GM21825 (cell line): Measurements from ENCODE around the gene SLC11A1.

Source experiments
- ATAC-seq: cut with Tn5 transposase; IDR thresholded peaks from one replicate; pipeline ENCODE4 v1.9.1; 2021; ENCODE audit warnings: mild to moderate bottlenecking, moderate library complexity; ENCODE audit not compliant: unreplicated experiment

SLC11A1 gene

GRCh38 chr2:218403810-218404209, 21.7 kb downstream of the SLC11A1 start:
- no peak for ATAC-seq

- no peak for ATAC-seq
Observed at GRCh38 chr2:218404351-218405085, 22.4 kb downstream of the SLC11A1 start.

- no peak for ATAC-seq
Observed at GRCh38 chr2:218405086-218405745, 23.1 kb downstream of the SLC11A1 start.

GRCh38 chr2:218405746-218406208, 23.7 kb downstream of the SLC11A1 start:
- ATAC-seq = peak; percentile 0

GRCh38 chr2:218406209-218406948, 24.3 kb downstream of the SLC11A1 start:
- peak; percentile 82 for ATAC-seq

GRCh38 chr2:218406949-218407618, 25.0 kb downstream of the SLC11A1 start:
- ATAC-seq = peak; percentile 9

- no peak for ATAC-seq
Observed at GRCh38 chr2:218407717-218408116, 25.6 kb downstream of the SLC11A1 start.

GRCh38 chr2:218418321-218418716, 36.2 kb downstream of the SLC11A1 start:
- ATAC-seq = no peak

GRCh38 chr2:218418717-218419458, 36.8 kb downstream of the SLC11A1 start, which contains the start of gene VIL1:
Gene VIL1, plus strand, starts transcription at chr2:218419123. Its CDS starts 4,656 bp downstream, at chr2:218423779.
- no peak for ATAC-seq

GRCh38 chr2:218419630-218420216, 37.6 kb downstream of the SLC11A1 start:
- ATAC-seq = no peak

GRCh38 chr2:218421027-218421426, 39.0 kb downstream of the SLC11A1 start:
- ATAC-seq = no peak

GRCh38 chr2:218422403-218423086, 40.5 kb downstream of the SLC11A1 start:
- ATAC-seq = no peak

GRCh38 chr2:218423584-218423983, 41.5 kb downstream of the SLC11A1 start:
- ATAC-seq = no peak

GRCh38 chr2:218425531-218425930, 43.5 kb downstream of the SLC11A1 start:
- ATAC-seq = no peak

GRCh38 chr2:218427741-218428140, 45.7 kb downstream of the SLC11A1 start:
- ATAC-seq = no peak

- no peak for ATAC-seq
Observed at GRCh38 chr2:218428846-218429558, 46.9 kb downstream of the SLC11A1 start.

- ATAC-seq = no peak
Observed at GRCh38 chr2:218429911-218430692, 48.0 kb downstream of the SLC11A1 start.

GRCh38 chr2:218430721-218431120, 48.6 kb downstream of the SLC11A1 start:
- no peak for ATAC-seq
